ENCODE results near the gene P2RY6.

P2RY6 gene

GRCh38 chr11:73320763-73321603 lies 48.8 kb downstream of the P2RY6 start:
- no peak for DNase-seq

GRCh38 chr11:73321604-73322381 lies 49.7 kb downstream of the P2RY6 start:
- DNase-seq, result no peak

GRCh38 chr11:73322382-73323306 lies 50.5 kb downstream of the P2RY6 start:
- DNase-seq, result no peak

- no peak for DNase-seq
Observed at GRCh38 chr11:73323464-73323863, 51.3 kb downstream of the P2RY6 start.

- no peak for DNase-seq
Observed at GRCh38 chr11:73324116-73324515, 52.0 kb downstream of the P2RY6 start.

- DNase-seq, result no peak
Observed at GRCh38 chr11:73324665-73325035, 52.5 kb downstream of the P2RY6 start.

GRCh38 chr11:73325036-73325981 lies 53.2 kb downstream of the P2RY6 start:
- no peak for DNase-seq

GRCh38 chr11:73326929-73327811 lies 55.0 kb downstream of the P2RY6 start:
- no peak for DNase-seq

- no peak for DNase-seq
Observed at GRCh38 chr11:73327812-73328364, 55.8 kb downstream of the P2RY6 start.

- no peak for DNase-seq
Observed at GRCh38 chr11:73330569-73331093, 58.5 kb downstream of the P2RY6 start.

GRCh38 chr11:73331138-73331916 lies 59.2 kb downstream of the P2RY6 start:
- no peak for DNase-seq

- no peak for DNase-seq
Observed at GRCh38 chr11:73333173-73333572, 61.0 kb downstream of the P2RY6 start.

- no peak for DNase-seq
Observed at GRCh38 chr11:73333640-73334383, 61.7 kb downstream of the P2RY6 start.

GRCh38 chr11:73334384-73335203 lies 62.5 kb downstream of the P2RY6 start:
- no peak for DNase-seq

GRCh38 chr11:73335204-73335923 lies 63.2 kb downstream of the P2RY6 start:
- DNase-seq, result peak; percentile 53

- DNase-seq, result no peak
Observed at GRCh38 chr11:73337846-73338245, 65.7 kb downstream of the P2RY6 start.

- DNase-seq, result no peak
Observed at GRCh38 chr11:73338279-73338678, 66.1 kb downstream of the P2RY6 start.
